Mesendoderm (in vitro differentiated cells): ENCODE results near the gene LRP10.

ENCODE experiments used
- DNase-seq: peaks from one replicate; pipeline ENCODE4 v3.0.0; 2013
- H2AK5ac ChIP-seq: 2 replicates; pipeline ENCODE4 v1.6.1; 2013; ENCODE audit warnings: low read length, inconsistent platforms
- H2BK120ac ChIP-seq: 2 replicates; pipeline ENCODE4 v1.6.1; 2013; ENCODE audit warnings: low read depth, mild to moderate bottlenecking, low read length, moderate library complexity, mixed read lengths
- H2BK15ac ChIP-seq: replicated peaks from 2 replicates; pipeline ENCODE4 v1.6.1; 2013; ENCODE audit warnings: low read depth, mild to moderate bottlenecking, moderate library complexity
- H2BK5ac ChIP-seq: 2 replicates; pipeline ENCODE4 v1.6.1; 2013; ENCODE audit warnings: low read length, inconsistent platforms
- H3K18ac ChIP-seq: 2 replicates; pipeline ENCODE4 v1.6.1; 2013; ENCODE audit warnings: mild to moderate bottlenecking, low read length, mixed read lengths
- H3K23ac ChIP-seq: one replicate; pipeline ENCODE4 v1.6.1; 2013; ENCODE audit warnings: low read length
- H3K27ac ChIP-seq: 2 replicates; pipeline ENCODE4 v1.5.1; 2013; ENCODE audit warnings: low read depth, mild to moderate bottlenecking, inconsistent platforms, low read length, moderate library complexity
- H3K27me3 ChIP-seq: 2 replicates; pipeline ENCODE4 v1.6.1; 2013; ENCODE audit warnings: low read length, control low read depth, mild to moderate bottlenecking, inconsistent platforms; ENCODE audit not compliant: insufficient read depth, poor library complexity
- H3K36me3 ChIP-seq: 2 replicates; pipeline ENCODE4 v1.6.1; 2013; ENCODE audit warnings: low read length, inconsistent platforms; ENCODE audit not compliant: control insufficient read depth, insufficient read depth
- H3K4ac ChIP-seq: one replicate; pipeline ENCODE4 v1.6.1; 2013; ENCODE audit warnings: low read depth, mild to moderate bottlenecking, low read length, moderate library complexity
- H3K4me1 ChIP-seq: 2 replicates; pipeline ENCODE4 v1.6.1; 2013; ENCODE audit warnings: low read depth, low read length, inconsistent platforms; ENCODE audit not compliant: control insufficient read depth
- H3K4me2 ChIP-seq: 2 replicates; pipeline ENCODE4 v1.6.1; 2013; ENCODE audit warnings: low read length
- H3K4me3 ChIP-seq: 2 replicates; pipeline ENCODE4 v1.5.1; 2013; ENCODE audit warnings: mild to moderate bottlenecking, low read length
- H3K56ac ChIP-seq: one replicate; pipeline ENCODE4 v1.6.1; 2013; ENCODE audit warnings: low read length
- H3K79me1 ChIP-seq: 2 replicates; pipeline ENCODE4 v1.6.1; 2013; ENCODE audit warnings: low read length, inconsistent platforms
- H3K79me2 ChIP-seq: 2 replicates; pipeline ENCODE4 v1.6.1; 2013; ENCODE audit warnings: mild to moderate bottlenecking, low read length; ENCODE audit not compliant: control insufficient read depth, insufficient read depth
- H3K9ac ChIP-seq: 2 replicates; pipeline ENCODE4 v1.6.1; 2013; ENCODE audit warnings: low read length, inconsistent platforms
- H4K5ac ChIP-seq: one replicate; pipeline ENCODE4 v1.6.1; 2013; ENCODE audit warnings: low read length
- H4K8ac ChIP-seq: one replicate; pipeline ENCODE4 v1.6.1; 2013; ENCODE audit warnings: low read depth, mild to moderate bottlenecking, control low read depth, low read length, moderate library complexity
- WGBS: extraction: QIAGEN DNeasy Blood & Tissue Kit; methylation state at CpG from one replicate; pipeline ENCODE4 v1.1.7; 2013; ENCODE audit warnings: low lambda C conversion rate, missing lambda C conversion rate; ENCODE audit not compliant: insufficient coverage; ENCODE audit errors: extremely low coverage; 5-methylcytosine and 5-hydroxymethylcytosine counted together

The LRP10 gene

DNA sequence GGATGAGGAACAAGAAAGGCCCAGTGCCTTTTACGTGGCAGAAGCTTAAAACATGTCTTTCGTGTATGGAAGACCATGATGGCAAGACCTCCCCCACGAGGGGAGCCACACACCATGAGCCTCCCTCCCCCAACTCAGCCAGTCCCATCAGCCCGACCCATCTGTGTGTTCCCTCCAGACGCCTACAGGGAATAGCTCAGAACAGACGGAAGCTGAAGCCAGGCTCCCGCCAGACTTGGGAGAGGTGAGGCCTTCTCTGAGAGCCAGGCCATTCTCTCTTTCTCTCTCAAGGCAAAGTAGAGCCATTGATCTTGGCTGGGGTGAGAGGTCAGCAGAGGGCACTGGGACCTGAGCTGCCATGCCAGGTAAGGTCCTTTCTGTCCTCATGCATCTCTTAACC lies 20.9 kb downstream of the LRP10 start:
- Histone ChIP-seq H4K8ac (no peak overlapping the region), H3K4ac (no peak overlapping the region), H3K4me2 (no peak overlapping the region), H3K56ac (no peak overlapping the region), H3K9ac (peak overlapping the region; percentile 11), H3K79me1 (no peaks in the 10 kb centered on the region), H3K36me3 (no peaks in the 10 kb centered on the region), H3K23ac (no peak overlapping the region), H3K4me3 (no peak overlapping the region), H2AK5ac (no peak overlapping the region), H2BK120ac (no peak overlapping the region), H2BK5ac (no peak overlapping the region), H3K79me2 (no peaks in the 10 kb centered on the region), H2BK15ac (no peak overlapping the region), H4K5ac (no peak overlapping the region), H3K4me1 (peaks cover 3% of the 10 kb centered on the region), H3K18ac (no peak overlapping the region), H3K27ac (no peak overlapping the region), H3K27me3 (no peaks in the 10 kb centered on the region)
- no peak for DNase-seq
- no CpG with 5 or more reads among the region's 7 CpGs for WGBS

DNA sequence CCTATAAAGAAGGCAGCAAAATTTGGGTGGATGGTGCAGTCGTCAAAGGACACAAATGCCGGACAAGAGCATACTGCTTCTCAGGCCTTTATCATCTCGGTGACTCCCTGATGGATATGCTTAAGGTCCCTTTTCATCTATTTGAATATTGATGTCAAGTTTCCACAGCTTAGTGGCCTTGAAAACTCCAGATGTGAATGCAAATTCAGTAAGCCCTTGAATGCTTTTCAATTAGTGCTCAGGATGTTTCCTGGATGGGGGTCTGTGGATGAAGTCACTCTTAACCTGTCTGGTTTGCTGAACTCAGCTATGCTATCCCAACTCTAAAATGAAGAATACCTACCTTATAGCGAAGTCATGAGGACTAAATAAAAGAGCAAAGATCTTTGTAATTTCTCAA lies 22.2 kb downstream of the LRP10 start:
- DNase-seq: no peak
- Histone ChIP-seq H2BK15ac (no peak overlapping the region), H3K23ac (no peak overlapping the region), H4K8ac (no peak overlapping the region), H3K4me3 (no peak overlapping the region), H3K4me1 (no peaks in the 10 kb centered on the region), H3K18ac (no peak overlapping the region), H3K27me3 (no peaks in the 10 kb centered on the region), H3K4ac (no peak overlapping the region), H4K5ac (no peak overlapping the region), H3K36me3 (no peaks in the 10 kb centered on the region), H2BK120ac (no peak overlapping the region), H3K79me1 (no peaks in the 10 kb centered on the region), H3K4me2 (no peak overlapping the region), H3K27ac (no peak overlapping the region), H3K56ac (no peak overlapping the region), H3K9ac (no peak overlapping the region), H2AK5ac (no peak overlapping the region), H2BK5ac (no peak overlapping the region), H3K79me2 (no peaks in the 10 kb centered on the region)
- no CpG with 5 or more reads among the region's 4 CpGs for WGBS

DNA sequence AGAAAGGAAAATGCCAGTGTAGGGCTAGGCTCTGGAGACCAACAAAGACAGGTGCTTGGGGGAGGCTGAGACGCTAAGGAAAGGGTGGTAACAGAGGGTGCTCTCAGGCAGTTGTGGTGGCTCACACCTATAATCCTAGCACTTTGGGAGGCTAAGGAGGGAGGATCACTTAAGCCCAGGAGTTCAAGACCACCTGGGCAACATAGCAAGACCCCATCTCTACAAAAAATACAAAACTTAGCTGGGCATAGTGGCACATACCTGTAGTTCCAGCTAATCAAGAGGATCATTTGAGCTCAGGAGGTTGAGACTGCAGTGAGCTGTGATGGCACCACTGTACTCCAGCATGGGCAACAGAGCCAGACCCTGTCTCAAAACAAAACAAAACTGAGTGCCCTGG lies 23.9 kb downstream of the LRP10 start:
- Histone ChIP-seq H4K8ac (no peak overlapping the region), H3K18ac (no peak overlapping the region), H3K56ac (no peak overlapping the region), H2AK5ac (no peak overlapping the region), H3K79me1 (no peaks in the 10 kb centered on the region), H2BK120ac (no peak overlapping the region), H3K27me3 (no peaks in the 10 kb centered on the region), H2BK15ac (no peak overlapping the region), H3K9ac (no peak overlapping the region), H2BK5ac (no peak overlapping the region), H3K4me2 (no peak overlapping the region), H3K4me1 (no peaks in the 10 kb centered on the region), H3K23ac (no peak overlapping the region), H3K36me3 (no peaks in the 10 kb centered on the region), H3K79me2 (no peaks in the 10 kb centered on the region), H4K5ac (no peak overlapping the region), H3K4me3 (no peak overlapping the region), H3K4ac (no peak overlapping the region), H3K27ac (no peak overlapping the region)
- no CpG with 5 or more reads among the region's 1 CpG for WGBS
- DNase-seq: no peak

DNA sequence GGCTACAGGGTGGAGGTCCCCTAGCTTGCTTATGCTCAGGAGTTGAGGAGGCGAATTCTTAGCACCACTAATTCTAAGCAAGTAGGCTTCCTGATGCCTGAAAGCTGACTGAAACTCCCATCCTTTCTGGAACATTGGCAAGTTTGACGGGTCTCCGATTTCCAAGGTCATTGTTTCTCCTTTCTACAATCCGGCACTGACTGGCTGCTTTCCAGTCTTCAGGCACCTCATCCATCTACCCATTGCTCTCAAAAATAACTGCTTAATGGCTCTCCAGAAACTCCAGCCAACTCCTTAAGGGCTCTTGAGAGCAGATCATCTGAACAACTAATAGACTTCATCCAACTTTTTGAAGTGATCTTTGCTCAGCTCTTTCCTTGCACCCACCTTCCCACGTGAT lies 24.8 kb downstream of the LRP10 start:
- Histone ChIP-seq H2BK5ac (no peak overlapping the region), H3K4me3 (no peak overlapping the region), H3K79me1 (no peaks in the 10 kb centered on the region), H3K27ac (no peak overlapping the region), H3K18ac (no peak overlapping the region), H3K23ac (no peak overlapping the region), H2BK120ac (no peak overlapping the region), H3K4me1 (no peaks in the 10 kb centered on the region), H3K79me2 (no peaks in the 10 kb centered on the region), H3K4me2 (no peak overlapping the region), H3K27me3 (no peaks in the 10 kb centered on the region), H4K8ac (no peak overlapping the region), H3K9ac (no peak overlapping the region), H2AK5ac (no peak overlapping the region), H3K56ac (no peak overlapping the region), H3K36me3 (peaks cover 4% of the 10 kb centered on the region), H3K4ac (no peak overlapping the region), H2BK15ac (no peak overlapping the region), H4K5ac (no peak overlapping the region)
- no CpG with 5 or more reads among the region's 5 CpGs for WGBS
- no peak for DNase-seq

DNA sequence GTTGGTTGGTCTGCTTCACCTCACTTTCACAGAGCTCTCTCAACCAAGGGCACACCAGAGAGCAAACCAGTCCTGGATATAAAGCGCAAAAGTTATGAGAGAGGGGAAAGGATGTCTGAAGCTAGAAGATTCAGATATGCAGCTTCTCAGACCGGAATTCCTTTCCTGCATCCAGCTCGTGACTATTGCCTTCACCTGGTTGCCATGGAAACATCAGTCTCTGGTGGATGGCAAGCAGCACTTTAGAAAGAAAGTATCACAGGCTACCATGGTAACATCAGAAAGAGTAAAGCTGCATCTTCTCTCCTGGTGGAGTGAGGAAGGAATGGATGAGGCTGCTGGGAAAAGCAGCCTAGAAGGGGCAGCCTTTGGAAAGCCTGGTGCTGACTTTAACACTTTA lies 25.2 kb downstream of the LRP10 start:
- Histone ChIP-seq H3K79me2 (no peaks in the 10 kb centered on the region), H2AK5ac (no peak overlapping the region), H3K27ac (no peak overlapping the region), H3K4me2 (no peak overlapping the region), H4K8ac (no peak overlapping the region), H3K79me1 (no peaks in the 10 kb centered on the region), H3K56ac (no peak overlapping the region), H2BK120ac (no peak overlapping the region), H3K27me3 (no peaks in the 10 kb centered on the region), H3K9ac (no peak overlapping the region), H3K23ac (no peak overlapping the region), H4K5ac (no peak overlapping the region), H2BK5ac (no peak overlapping the region), H3K4ac (no peak overlapping the region), H3K36me3 (peaks cover 5% of the 10 kb centered on the region), H3K4me3 (no peak overlapping the region), H3K18ac (no peak overlapping the region), H3K4me1 (no peaks in the 10 kb centered on the region), H2BK15ac (no peak overlapping the region)
- DNase-seq: peak; percentile 69
- WGBS: no CpG with 5 or more reads among the region's 3 CpGs

DNA sequence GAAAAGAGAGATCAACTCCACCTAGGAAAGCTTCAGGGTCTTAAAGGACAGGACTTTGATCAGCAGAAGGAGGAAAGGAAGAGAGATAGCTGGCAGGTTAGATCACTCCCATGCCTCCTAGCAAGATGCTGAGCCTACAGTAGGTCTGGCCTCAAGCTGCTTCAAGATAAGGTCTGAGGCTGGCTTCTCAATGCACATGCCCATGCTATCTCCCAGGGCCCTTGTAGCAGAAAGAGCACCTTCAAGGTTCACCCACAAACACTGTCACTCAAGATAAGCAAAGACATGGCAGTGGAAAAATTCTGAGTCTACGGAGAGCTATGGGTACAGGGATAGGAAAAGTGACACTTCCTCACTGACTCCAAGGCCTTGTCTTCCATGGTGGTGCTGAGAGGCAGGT lies 25.8 kb downstream of the LRP10 start:
- no peak overlapping the region for H2BK15ac ChIP-seq
- H3K56ac ChIP-seq: no peak overlapping the region
- H3K27me3 ChIP-seq: no peaks in the 10 kb centered on the region
- no peak overlapping the region for H3K4me3 ChIP-seq
- H3K4ac ChIP-seq: no peak overlapping the region
- no peak overlapping the region for H3K4me2 ChIP-seq
- H3K9ac ChIP-seq: no peak overlapping the region
- H3K79me1 ChIP-seq: no peaks in the 10 kb centered on the region
- no peak overlapping the region for H3K27ac ChIP-seq
- H2BK120ac ChIP-seq: no peak overlapping the region
- no peak overlapping the region for H3K18ac ChIP-seq
- no peaks in the 10 kb centered on the region for H3K4me1 ChIP-seq
- H4K8ac ChIP-seq: no peak overlapping the region
- H4K5ac ChIP-seq: no peak overlapping the region
- H2AK5ac ChIP-seq: no peak overlapping the region
- peak; percentile 38 for DNase-seq
- peaks cover 7% of the 10 kb centered on the region for H3K36me3 ChIP-seq
- H3K23ac ChIP-seq: no peak overlapping the region
- H2BK5ac ChIP-seq: no peak overlapping the region
- no peaks in the 10 kb centered on the region for H3K79me2 ChIP-seq
- WGBS: no CpG with 5 or more reads among the region's 1 CpG
